Measurements from ENCODE around the gene DNAJC15.
"Not testable (repeated sequence)": the region's sequence is repeated elsewhere in the genome, so short reads cannot be mapped to it uniquely, and the experiment has no call there.

The DNAJC15 gene

GRCh38 chr13:43023289-43023963 lies at the start of gene DNAJC15:
Gene DNAJC15 (plus strand): TSS chr13:43023586. CDS start chr13:43023627, 41 bp downstream.
- peak; percentile 63 for DNase-seq (ENCODE audit: low read depth)
- H3K4me3 ChIP-seq (ENCODE audit: low read depth, low read length): peak within 1 kb of the TSS; percentile 54

GRCh38 chr13:42976066-42976465 lies 47.3 kb upstream of the DNAJC15 start:
- DNase-seq (ENCODE audit: low read depth): no peak
- no peak overlapping the region for H3K4me3 ChIP-seq (ENCODE audit: low read depth, low read length)

DNA sequence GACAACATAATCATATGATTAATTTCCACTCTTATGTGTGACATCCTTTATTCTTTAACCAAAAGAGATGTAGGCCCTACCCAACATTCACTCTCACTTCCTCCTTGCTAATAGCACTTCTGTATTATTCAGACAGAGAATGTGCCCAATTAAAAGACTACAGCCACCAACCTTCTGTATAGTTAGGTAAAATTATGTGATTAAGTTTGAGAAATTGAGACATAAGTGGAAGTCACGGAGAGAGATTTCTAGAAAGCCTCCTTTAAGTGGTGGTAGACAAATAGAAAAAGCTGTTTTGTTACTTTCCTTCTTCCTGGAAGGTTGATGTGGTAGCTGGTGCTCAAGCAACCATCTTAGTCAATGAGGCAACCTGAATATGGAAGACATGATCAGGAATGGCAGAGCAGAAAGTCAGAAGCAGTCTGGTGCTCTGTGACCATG lies 46.1 kb upstream of the DNAJC15 start:
- DNase-seq (ENCODE audit: low read depth): no peak
- no peak overlapping the region for H3K4me3 ChIP-seq (ENCODE audit: low read depth, low read length)

- H3K4me3 ChIP-seq (ENCODE audit: low read depth, low read length): no peak overlapping the region
- peak; percentile 52 for DNase-seq (ENCODE audit: low read depth)
Measured at GRCh38 chr13:42981317-42981716, 42.1 kb upstream of the DNAJC15 start.

- no peak overlapping the region for H3K4me3 ChIP-seq (ENCODE audit: low read depth, low read length)
- no peak for DNase-seq (ENCODE audit: low read depth)
Measured at GRCh38 chr13:42981853-42982252, 41.5 kb upstream of the DNAJC15 start.

DNA sequence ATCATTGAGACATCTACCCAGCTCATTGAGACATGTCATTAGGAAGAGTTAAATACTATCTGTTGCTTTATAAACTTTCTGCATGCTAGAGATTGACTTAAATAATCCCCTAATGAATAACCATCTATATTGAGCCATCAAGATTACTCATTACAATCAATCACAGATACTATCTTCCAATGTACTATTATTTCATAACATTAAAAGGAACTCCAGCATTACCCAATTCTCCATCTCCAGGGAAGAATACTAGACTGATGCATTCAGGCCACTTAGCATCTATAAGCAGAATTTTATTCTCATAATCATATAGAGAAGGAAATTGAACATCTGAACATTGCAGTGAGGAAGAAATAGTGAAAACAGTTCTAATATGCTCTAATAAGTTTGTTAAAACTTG lies 39.4 kb upstream of the DNAJC15 start:
- DNase-seq (ENCODE audit: low read depth): no peak

DNA sequence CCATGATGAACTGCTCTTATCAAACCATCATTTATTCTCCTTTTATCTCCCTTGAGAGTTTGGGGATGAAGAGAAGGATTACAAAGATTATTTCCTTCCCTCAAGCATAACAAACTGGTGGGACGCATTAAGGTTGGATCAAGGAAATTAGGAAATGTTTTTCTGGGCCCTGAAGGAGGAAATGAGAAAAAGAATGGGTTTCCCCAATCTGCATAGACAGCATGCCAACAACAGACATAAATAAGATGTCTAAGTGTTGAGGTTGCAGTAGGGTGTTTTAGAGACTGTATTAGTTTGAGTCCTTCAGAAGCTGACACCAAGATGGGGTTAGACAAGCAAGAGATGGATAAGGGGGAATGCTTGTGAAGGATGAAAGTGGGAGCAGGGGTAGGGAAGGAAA lies 38.7 kb upstream of the DNAJC15 start:
- no peak overlapping the region for H3K4me3 ChIP-seq (ENCODE audit: low read depth, low read length)
- no peak for DNase-seq (ENCODE audit: low read depth)

More for the DNA sequence above, 39.4 kb upstream of the DNAJC15 start:
- H3K4me3 ChIP-seq (ENCODE audit: low read depth, low read length): no peak overlapping the region

DNA sequence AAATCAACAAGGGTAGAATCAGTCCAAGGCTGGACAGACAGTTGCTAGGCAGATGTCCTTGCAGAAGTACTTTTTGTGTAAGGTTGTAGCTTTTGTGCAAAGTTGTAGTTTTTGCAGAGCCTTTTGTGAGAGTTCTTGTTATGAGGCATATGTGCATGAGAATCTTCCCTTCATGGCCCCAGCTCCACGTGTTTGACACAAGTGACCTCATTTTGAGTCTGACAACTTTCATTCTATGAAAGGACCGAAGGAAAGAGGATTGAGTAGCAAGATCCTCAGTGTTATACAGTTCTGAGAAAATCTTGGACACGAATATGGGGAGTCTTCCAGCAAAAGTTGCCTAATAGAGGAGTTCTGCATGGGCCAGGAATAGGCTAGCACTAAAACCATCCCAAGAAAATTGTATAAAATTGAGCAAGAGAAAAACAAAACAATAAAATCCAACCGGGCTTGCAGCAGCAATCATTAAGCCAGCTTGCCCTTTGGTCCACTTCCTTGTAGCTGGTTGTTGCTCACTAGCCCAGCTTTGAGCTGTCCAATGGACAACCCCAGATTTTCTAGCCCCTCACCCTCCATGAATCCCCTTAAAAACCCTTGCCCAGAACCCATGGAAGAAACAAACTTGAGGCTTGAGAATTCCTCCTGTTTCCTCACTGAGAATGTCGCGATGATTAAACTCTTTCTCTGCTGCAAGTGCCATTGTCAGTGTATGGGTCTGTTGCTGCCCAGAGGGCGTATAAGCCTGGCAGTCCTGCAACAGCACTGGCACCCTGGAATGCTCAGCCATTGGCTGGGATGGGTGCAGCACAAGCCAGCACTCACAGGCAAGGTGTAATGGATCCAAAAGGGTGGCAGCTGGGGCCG lies 37.8 kb upstream of the DNAJC15 start:
- DNase-seq (ENCODE audit: low read depth): no peak
- no peak overlapping the region for H3K4me3 ChIP-seq (ENCODE audit: low read depth, low read length)

GRCh38 chr13:42986176-42986574 lies 37.2 kb upstream of the DNAJC15 start:
- no peak overlapping the region for H3K4me3 ChIP-seq (ENCODE audit: low read depth, low read length)
- no peak for DNase-seq (ENCODE audit: low read depth)

- no peak for DNase-seq (ENCODE audit: low read depth)
- H3K4me3 ChIP-seq (ENCODE audit: low read depth, low read length): no peak overlapping the region
Measured at GRCh38 chr13:42990291-42991232, 32.8 kb upstream of the DNAJC15 start.

- peak overlapping the region; percentile 55 for H3K4me3 ChIP-seq (ENCODE audit: low read depth, low read length)
- not testable (repeated sequence) for DNase-seq (ENCODE audit: low read depth)
Measured at GRCh38 chr13:42991233-42991897, 32.0 kb upstream of the DNAJC15 start.

DNA sequence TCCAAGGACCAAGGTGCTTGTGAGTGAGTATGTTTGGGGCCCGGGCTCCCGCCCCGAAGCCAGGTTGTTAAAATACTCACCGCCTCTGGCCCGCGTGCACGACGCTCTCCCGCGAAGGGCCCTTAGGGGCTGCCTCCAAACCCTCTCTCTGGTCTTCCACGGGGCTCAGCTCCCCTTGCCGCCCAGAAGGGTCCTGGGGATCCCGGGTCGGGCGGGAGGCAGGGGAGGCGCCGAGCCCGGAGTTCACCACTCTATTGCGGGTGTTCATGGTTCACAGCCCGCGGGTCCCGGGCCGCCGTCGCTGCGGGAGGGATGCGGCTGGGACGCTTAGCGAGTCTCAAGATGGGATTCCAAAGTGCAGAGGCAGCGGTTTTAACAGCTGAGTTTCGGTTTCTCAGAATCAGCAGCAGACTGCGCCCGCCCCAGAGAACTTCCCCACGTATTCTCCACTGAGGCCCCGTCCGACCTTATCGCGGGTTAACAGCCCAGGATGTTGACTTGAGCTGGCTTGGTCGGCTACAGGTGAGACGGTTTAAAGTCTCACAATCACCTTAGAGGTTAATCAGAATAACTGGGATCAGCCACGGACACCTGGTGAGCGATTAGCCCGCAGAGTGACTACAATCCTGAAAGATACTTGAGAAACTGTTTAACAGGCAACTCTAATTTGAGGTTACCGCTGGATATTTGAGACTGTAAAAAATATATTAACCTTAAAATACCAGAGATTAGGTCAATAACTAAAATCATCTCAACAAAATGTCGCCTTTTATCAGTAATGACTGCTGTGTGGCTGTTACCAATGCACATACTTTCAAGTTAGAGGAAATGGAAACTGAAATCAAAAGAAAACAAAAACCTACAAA lies 31.3 kb upstream of the DNAJC15 start, which contains the start of gene EPSTI1:
Gene EPSTI1, minus strand, starts transcription at position 344 of the 866 bp plus-strand sequence. Its CDS starts 76 bp downstream, at position 268.
- H3K4me3 ChIP-seq (ENCODE audit: low read depth, low read length): peak within 1 kb of the TSS; percentile 55
- DNase-seq (ENCODE audit: low read depth): no peak

DNA sequence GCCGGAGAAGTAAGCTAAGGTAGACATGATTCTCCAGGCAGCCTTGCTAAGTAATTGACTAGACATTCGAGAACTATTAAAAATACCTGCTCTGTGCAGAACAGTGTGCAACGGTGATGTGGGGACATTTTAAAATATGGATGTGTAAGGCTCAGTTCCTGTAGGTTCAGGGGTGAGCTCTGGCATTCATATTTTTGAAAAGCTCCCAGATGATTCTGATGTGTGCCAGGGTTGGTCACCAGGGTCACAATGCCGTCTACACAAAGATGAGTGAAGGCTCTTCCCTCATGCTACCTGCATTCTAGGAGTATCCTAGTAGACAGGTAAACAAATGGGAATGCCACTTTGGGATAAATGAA lies 30.6 kb upstream of the DNAJC15 start:
- no peak overlapping the region for H3K4me3 ChIP-seq (ENCODE audit: low read depth, low read length)
- no peak for DNase-seq (ENCODE audit: low read depth)

GRCh38 chr13:42994878-42995277 lies 28.5 kb upstream of the DNAJC15 start:
- no peak overlapping the region for H3K4me3 ChIP-seq (ENCODE audit: low read depth, low read length)
- DNase-seq (ENCODE audit: low read depth): no peak

- peak; percentile 93 for DNase-seq (ENCODE audit: low read depth)
- no peak overlapping the region for H3K4me3 ChIP-seq (ENCODE audit: low read depth, low read length)
Measured at GRCh38 chr13:42996584-42996983, 26.8 kb upstream of the DNAJC15 start.

GRCh38 chr13:42997381-42997780 lies 26.0 kb upstream of the DNAJC15 start:
- H3K4me3 ChIP-seq (ENCODE audit: low read depth, low read length): no peak overlapping the region
- DNase-seq (ENCODE audit: low read depth): no peak

GRCh38 chr13:42999491-42999890 lies 23.9 kb upstream of the DNAJC15 start:
- H3K4me3 ChIP-seq (ENCODE audit: low read depth, low read length): no peak overlapping the region
- DNase-seq (ENCODE audit: low read depth): no peak

DNA sequence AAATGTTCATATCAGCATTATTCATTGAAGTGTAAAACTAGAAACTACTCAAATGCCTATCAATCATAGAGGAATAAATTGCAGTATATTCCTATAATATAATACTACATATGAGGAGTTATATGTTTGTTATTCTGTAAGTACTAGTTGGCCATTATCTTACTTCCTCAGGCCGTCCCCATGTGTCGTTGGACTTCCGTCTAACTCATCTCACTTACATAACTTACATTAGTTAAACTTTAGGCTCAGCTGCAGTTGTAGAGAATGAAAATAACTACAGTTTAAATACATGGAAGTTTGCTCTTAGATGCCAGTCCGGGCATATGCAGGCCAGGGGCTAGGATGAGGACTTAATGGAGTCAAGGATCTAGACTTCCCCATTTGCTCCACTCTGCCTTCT lies 22.7 kb upstream of the DNAJC15 start:
- no peak for DNase-seq (ENCODE audit: low read depth)
- no peak overlapping the region for H3K4me3 ChIP-seq (ENCODE audit: low read depth, low read length)
